ENCODE data around the gene G3BP2. TPM values are rescaled to one million over a fixed set of nuclear protein-coding genes. Genes with fewer than 3 reads are reported as not detected.
"Not testable (repeated sequence)": the region's sequence is repeated elsewhere in the genome, so short reads cannot be mapped to it uniquely, and the experiment has no call there.

The G3BP2 gene
- total and polyA plus RNA-seq, 4 donors: 15.7 to 81.6 (median 55.1) TPM

DNA sequence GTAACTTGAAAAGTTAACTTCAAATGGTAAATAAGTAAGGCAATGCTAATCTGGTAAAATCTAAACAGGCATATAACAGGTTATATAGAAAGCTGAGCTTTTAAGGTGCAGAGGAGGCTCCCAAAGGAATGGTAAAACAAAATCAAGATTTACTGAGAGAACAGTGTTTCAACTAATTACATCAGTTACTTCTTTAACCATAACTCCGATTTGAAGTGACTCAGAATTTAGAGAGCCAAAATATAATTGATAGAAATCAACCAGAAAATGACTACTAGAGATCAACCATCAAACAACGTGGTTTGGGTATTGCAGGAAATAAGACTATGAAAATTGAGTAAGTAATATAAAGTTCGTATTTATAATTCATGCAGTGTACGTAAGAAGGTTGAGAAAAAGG is 6.9 kb downstream of the G3BP2 start:
- Histone ChIP-seq H3K36me3 (ENCODE audit: control insufficient read depth in 4 of 4, insufficient read depth in 3 of 4, low read depth in 1 of 4, low read length in 3 of 4) (peaks cover 0 to 5% (median under 1%) of the 10 kb centered on the region in 4 donors), H3K27ac (ENCODE audit: low read depth in 1 of 2, low read length in 2 of 2) (no peak overlapping the region), H3K27me3 (ENCODE audit: control insufficient read depth in 4 of 4, insufficient read depth in 4 of 4, low read length in 3 of 4) (no peaks in the 10 kb centered on the region), H3K9me3 (ENCODE audit: control insufficient read depth in 4 of 4, low read length in 3 of 4) (no peaks in the 10 kb centered on the region), H3K4me1 (ENCODE audit: control insufficient read depth in 4 of 4, insufficient read depth in 4 of 4, low read length in 3 of 4) (peaks cover 2 to 9% (median 6%) of the 10 kb centered on the region in 4 donors), H3K9ac (ENCODE audit: low read depth in 1 of 2, low read length in 2 of 2) (no peak overlapping the region), H3K4me3 (ENCODE audit: low read depth in 1 of 3, low read length in 3 of 3) (no peak overlapping the region)
- DNase-seq (ENCODE audit: low spot score): no peak
- TF ChIP-seq FOXA1 (IDR thresholded peaks at IDR 0.05) (no peak), SP1 (IDR thresholded peaks at IDR 0.05) (no peak), TAF1 (conservative IDR thresholded peaks at IDR 0.05) (no peak), YY1 (IDR thresholded peaks at IDR 0.05) (no peak), RAD21 (IDR thresholded peaks at IDR 0.05) (no peak), RXRA (IDR thresholded peaks at IDR 0.05) (no peak), NR2F2 (IDR thresholded peaks at IDR 0.05) (no peak), GABPA (IDR thresholded peaks at IDR 0.05 in 1 of 2, conservative IDR thresholded peaks at IDR 0.05 in 1 of 2) (no peak)
- TF ChIP-seq, protein P1, sequence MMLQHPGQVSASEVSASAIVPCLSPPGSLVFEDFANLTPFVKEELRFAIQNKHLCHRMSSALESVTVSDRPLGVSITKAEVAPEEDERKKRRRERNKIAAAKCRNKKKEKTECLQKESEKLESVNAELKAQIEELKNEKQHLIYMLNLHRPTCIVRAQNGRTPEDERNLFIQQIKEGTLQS (IDR thresholded peaks at IDR 0.05): no peak
- TF ChIP-seq, protein P2, sequence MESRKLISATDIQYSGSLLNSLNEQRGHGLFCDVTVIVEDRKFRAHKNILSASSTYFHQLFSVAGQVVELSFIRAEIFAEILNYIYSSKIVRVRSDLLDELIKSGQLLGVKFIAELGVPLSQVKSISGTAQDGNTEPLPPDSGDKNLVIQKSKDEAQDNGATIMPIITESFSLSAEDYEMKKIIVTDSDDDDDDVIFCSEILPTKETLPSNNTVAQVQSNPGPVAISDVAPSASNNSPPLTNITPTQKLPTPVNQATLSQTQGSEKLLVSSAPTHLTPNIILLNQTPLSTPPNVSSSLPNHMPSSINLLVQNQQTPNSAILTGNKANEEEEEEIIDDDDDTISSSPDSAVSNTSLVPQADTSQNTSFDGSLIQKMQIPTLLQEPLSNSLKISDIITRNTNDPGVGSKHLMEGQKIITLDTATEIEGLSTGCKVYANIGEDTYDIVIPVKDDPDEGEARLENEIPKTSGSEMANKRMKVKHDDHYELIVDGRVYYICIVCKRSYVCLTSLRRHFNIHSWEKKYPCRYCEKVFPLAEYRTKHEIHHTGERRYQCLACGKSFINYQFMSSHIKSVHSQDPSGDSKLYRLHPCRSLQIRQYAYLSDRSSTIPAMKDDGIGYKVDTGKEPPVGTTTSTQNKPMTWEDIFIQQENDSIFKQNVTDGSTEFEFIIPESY (IDR thresholded peaks at IDR 0.05): no peak
- WGBS: 83% methylated on average over 4 of the region's 4 CpGs

DNA sequence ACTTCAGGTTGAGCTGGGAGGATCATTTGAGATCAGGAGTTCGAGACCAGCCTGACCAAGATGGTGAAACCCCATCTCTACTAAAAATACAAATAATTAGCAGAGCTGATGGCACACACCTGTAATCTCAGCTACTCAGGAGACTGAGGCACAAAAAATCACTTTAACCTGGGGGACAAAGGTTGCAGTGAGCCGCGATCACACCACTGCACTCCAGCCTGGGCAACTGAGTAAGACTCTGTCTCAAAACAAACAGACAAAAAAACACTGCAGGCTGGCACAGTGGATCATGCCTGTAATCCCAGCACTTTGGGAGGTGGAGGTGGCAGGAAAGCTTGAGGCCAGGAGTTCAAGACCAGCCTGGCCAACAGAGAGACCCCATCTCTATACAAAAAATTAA is 8.6 kb downstream of the G3BP2 start:
- H3K36me3 ChIP-seq (ENCODE audit: control insufficient read depth in 4 of 4, insufficient read depth in 3 of 4, low read depth in 1 of 4, low read length in 3 of 4); H3K4me1 ChIP-seq (ENCODE audit: control insufficient read depth in 4 of 4, insufficient read depth in 4 of 4, low read length in 3 of 4); H3K27ac ChIP-seq (ENCODE audit: low read depth in 1 of 2, low read length in 2 of 2); H3K9me3 ChIP-seq (ENCODE audit: control insufficient read depth in 4 of 4, low read length in 3 of 4); DNase-seq (ENCODE audit: low spot score); H3K27me3 ChIP-seq (ENCODE audit: control insufficient read depth in 4 of 4, insufficient read depth in 4 of 4, low read length in 3 of 4); H3K9ac ChIP-seq (ENCODE audit: low read depth in 1 of 2, low read length in 2 of 2); H3K4me3 ChIP-seq (ENCODE audit: low read depth in 1 of 3, low read length in 3 of 3): not testable (repeated sequence)
- WGBS: 72% methylated on average over 3 of the region's 3 CpGs
- TF ChIP-seq HNF4A (conservative IDR thresholded peaks at IDR 0.05): peak; percentile 28 to 56

DNA sequence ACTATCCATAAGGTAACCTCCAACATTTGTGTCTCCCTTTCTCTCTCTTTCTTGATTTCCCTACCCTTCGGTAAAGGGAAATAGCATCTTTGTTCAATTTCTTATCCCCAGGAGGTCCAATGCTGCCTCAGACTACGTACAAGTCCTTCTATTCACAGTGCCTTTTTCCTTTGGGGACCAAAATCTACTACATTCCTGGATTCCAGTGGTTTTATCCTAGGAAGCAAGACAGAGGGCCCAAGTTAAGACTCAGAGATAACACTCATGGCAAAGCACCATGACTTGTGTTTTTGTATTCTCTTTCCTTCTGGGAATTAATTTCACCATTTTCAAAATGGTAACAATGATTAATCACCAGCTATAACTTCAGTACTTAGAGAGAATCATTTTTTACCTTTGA is 10.6 kb downstream of the G3BP2 start:
- Histone ChIP-seq H3K27ac (ENCODE audit: low read depth in 1 of 2, low read length in 2 of 2) (no peak overlapping the region), H3K4me1 (ENCODE audit: control insufficient read depth in 4 of 4, insufficient read depth in 4 of 4, low read length in 3 of 4) (peaks cover 0 to 2% (median 0%) of the 10 kb centered on the region in 4 donors), H3K36me3 (ENCODE audit: control insufficient read depth in 4 of 4, insufficient read depth in 3 of 4, low read depth in 1 of 4, low read length in 3 of 4) (peaks cover 5 to 11% (median 10%) of the 10 kb centered on the region in 4 donors), H3K27me3 (ENCODE audit: control insufficient read depth in 4 of 4, insufficient read depth in 4 of 4, low read length in 3 of 4) (no peaks in the 10 kb centered on the region), H3K9me3 (ENCODE audit: control insufficient read depth in 4 of 4, low read length in 3 of 4) (no peaks in the 10 kb centered on the region), H3K9ac (ENCODE audit: low read depth in 1 of 2, low read length in 2 of 2) (no peak overlapping the region), H3K4me3 (ENCODE audit: low read depth in 1 of 3, low read length in 3 of 3) (no peak overlapping the region)
- DNase-seq (ENCODE audit: low spot score): no peak
- 96% methylated on average over 2 of the region's 2 CpGs for WGBS
- TF ChIP-seq YY1 (IDR thresholded peaks at IDR 0.05) (no peak), HNF4A (conservative IDR thresholded peaks at IDR 0.05) (no peak), FOXA2 (IDR thresholded peaks at IDR 0.05) (no peak), FOXA1 (IDR thresholded peaks at IDR 0.05) (no peak), RAD21 (IDR thresholded peaks at IDR 0.05) (no peak), RXRA (IDR thresholded peaks at IDR 0.05) (no peak), HNF4G (IDR thresholded peaks at IDR 0.05) (no peak), GABPA (IDR thresholded peaks at IDR 0.05 in 1 of 2, conservative IDR thresholded peaks at IDR 0.05 in 1 of 2) (no peak), NR2F2 (IDR thresholded peaks at IDR 0.05) (no peak), TAF1 (conservative IDR thresholded peaks at IDR 0.05) (no peak), JUND (IDR thresholded peaks at IDR 0.05) (no peak), SP1 (IDR thresholded peaks at IDR 0.05) (no peak)
- TF ChIP-seq, protein P3, sequence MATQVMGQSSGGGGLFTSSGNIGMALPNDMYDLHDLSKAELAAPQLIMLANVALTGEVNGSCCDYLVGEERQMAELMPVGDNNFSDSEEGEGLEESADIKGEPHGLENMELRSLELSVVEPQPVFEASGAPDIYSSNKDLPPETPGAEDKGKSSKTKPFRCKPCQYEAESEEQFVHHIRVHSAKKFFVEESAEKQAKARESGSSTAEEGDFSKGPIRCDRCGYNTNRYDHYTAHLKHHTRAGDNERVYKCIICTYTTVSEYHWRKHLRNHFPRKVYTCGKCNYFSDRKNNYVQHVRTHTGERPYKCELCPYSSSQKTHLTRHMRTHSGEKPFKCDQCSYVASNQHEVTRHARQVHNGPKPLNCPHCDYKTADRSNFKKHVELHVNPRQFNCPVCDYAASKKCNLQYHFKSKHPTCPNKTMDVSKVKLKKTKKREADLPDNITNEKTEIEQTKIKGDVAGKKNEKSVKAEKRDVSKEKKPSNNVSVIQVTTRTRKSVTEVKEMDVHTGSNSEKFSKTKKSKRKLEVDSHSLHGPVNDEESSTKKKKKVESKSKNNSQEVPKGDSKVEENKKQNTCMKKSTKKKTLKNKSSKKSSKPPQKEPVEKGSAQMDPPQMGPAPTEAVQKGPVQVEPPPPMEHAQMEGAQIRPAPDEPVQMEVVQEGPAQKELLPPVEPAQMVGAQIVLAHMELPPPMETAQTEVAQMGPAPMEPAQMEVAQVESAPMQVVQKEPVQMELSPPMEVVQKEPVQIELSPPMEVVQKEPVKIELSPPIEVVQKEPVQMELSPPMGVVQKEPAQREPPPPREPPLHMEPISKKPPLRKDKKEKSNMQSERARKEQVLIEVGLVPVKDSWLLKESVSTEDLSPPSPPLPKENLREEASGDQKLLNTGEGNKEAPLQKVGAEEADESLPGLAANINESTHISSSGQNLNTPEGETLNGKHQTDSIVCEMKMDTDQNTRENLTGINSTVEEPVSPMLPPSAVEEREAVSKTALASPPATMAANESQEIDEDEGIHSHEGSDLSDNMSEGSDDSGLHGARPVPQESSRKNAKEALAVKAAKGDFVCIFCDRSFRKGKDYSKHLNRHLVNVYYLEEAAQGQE (IDR thresholded peaks at IDR 0.05): no peak
- TF ChIP-seq, protein P2 (IDR thresholded peaks at IDR 0.05): no peak
- TF ChIP-seq, protein P4, sequence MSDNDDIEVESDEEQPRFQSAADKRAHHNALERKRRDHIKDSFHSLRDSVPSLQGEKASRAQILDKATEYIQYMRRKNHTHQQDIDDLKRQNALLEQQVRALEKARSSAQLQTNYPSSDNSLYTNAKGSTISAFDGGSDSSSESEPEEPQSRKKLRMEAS (IDR thresholded peaks at IDR 0.05): no peak
- TF ChIP-seq, protein P1 (IDR thresholded peaks at IDR 0.05): no peak
- TF ChIP-seq, protein P5, sequence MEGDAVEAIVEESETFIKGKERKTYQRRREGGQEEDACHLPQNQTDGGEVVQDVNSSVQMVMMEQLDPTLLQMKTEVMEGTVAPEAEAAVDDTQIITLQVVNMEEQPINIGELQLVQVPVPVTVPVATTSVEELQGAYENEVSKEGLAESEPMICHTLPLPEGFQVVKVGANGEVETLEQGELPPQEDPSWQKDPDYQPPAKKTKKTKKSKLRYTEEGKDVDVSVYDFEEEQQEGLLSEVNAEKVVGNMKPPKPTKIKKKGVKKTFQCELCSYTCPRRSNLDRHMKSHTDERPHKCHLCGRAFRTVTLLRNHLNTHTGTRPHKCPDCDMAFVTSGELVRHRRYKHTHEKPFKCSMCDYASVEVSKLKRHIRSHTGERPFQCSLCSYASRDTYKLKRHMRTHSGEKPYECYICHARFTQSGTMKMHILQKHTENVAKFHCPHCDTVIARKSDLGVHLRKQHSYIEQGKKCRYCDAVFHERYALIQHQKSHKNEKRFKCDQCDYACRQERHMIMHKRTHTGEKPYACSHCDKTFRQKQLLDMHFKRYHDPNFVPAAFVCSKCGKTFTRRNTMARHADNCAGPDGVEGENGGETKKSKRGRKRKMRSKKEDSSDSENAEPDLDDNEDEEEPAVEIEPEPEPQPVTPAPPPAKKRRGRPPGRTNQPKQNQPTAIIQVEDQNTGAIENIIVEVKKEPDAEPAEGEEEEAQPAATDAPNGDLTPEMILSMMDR (IDR thresholded peaks at IDR 0.05; ENCODE audit: low read depth, low read length, missing input control): no peak
